GM10266 (cell line): Measurements from ENCODE around the gene PRDX4.

Experiments
- DNase-seq: peaks from one replicate; pipeline ENCODE4 v3.0.0; 2012; ENCODE audit errors: extremely low spot score
- TF ChIP-seq, protein P1 (sequence below): IDR thresholded peaks from 2 replicates; pipeline ENCODE4 v1.5.1; 2012; ENCODE audit warnings: mild to moderate bottlenecking, low read depth; ENCODE audit not compliant: control insufficient read depth, insufficient read depth; ENCODE audit errors: missing control alignments

The PRDX4 gene

DNA sequence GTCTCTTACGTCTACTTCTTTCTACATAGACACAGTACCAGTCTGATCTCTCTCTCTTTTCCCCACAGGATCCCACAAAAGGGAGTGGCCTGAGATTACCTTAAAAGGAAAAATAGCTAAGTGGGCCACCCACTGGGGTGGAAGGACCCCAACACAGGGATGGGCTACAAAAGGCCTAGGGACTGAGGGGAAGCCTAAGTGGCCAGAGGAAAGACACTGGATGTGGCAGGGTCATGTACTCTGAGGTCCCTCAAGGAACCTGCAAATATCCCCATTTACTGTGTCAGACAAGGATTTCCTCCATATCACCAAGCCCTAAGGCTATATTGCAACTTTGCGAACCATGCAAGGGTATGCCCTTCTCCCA lies 6.5 kb upstream of the PRDX4 start:
- TF ChIP-seq, protein P1, sequence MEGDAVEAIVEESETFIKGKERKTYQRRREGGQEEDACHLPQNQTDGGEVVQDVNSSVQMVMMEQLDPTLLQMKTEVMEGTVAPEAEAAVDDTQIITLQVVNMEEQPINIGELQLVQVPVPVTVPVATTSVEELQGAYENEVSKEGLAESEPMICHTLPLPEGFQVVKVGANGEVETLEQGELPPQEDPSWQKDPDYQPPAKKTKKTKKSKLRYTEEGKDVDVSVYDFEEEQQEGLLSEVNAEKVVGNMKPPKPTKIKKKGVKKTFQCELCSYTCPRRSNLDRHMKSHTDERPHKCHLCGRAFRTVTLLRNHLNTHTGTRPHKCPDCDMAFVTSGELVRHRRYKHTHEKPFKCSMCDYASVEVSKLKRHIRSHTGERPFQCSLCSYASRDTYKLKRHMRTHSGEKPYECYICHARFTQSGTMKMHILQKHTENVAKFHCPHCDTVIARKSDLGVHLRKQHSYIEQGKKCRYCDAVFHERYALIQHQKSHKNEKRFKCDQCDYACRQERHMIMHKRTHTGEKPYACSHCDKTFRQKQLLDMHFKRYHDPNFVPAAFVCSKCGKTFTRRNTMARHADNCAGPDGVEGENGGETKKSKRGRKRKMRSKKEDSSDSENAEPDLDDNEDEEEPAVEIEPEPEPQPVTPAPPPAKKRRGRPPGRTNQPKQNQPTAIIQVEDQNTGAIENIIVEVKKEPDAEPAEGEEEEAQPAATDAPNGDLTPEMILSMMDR = no peak
- no peak for DNase-seq

DNA sequence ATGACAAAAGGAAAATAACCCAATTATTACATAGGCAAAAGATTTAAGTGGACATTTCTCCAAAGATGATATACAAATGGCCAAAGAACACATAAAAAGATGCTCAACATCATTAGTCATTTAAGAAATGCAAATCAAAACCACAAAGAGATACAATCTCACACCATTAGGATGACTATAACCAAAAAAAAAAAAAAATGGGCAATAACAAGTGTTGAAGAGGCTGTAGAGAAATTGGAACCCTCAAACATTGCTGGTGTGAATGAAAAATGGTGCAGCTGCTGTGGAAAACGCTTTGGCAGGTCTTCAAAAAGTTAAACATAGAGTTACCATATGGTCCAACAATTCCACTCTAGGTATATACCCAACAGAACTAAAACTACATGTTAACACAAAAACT lies 5.6 kb upstream of the PRDX4 start:
- TF ChIP-seq, protein P1 = no peak
- no peak for DNase-seq

DNA sequence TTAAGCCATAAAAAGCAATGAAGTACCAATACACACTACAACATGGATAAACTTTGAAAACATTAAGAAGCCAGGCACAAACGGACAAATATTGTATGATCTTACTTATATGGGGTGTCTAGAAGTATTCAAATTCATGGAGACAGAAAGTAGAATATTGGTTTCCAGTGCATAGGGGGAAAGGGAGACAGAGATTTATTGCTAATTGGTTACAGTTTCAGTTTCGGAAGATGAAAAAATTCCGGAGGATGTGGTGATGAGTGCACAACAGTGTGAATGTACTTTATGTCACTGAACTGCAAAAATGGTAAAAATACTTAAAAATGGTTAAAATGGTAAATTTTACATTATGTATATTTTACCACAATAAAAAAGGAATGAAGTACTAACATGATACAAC lies 5.1 kb upstream of the PRDX4 start:
- TF ChIP-seq, protein P1 = no peak
- no peak for DNase-seq

DNA sequence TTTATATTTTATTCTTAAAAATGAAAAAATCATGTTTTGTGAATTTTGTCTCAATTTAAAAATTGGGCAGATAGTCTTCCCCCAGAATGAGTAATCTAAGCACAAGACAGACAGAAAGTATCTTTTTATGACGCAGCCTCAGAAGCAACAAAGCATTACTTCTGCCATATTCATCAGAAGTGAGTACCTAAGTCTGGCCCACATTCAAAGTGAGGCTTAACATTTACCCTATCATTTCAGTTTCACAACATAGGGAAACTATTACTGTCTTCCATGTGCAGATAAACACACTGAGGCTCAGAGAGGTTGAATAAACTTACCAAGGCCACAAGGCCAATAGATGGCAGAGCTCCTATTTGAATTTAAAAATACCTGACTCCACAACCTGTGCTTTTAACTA lies 4.4 kb upstream of the PRDX4 start:
- TF ChIP-seq, protein P1 = no peak
- peak; percentile 26 for DNase-seq

DNA sequence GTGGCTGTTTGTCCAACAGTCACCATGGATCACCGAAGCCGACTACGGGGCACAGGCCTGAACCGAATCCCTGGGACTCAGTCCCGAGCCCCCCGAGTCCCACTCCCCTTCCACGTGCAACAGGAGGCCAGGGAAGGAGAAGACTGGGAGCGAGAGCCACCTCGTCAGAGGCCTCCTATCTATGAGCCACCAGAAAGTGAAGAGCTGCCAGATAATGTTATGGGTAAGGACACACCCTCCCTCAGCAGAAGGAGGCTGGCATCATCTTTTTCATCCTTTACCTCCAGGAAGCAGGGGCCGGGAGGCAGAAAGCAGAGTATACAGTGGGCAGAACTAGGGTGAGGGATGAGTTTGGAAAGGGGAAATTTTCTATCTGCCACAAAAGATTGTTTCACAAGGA lies 2.8 kb upstream of the PRDX4 start:
- TF ChIP-seq, protein P1 = no peak

DNA sequence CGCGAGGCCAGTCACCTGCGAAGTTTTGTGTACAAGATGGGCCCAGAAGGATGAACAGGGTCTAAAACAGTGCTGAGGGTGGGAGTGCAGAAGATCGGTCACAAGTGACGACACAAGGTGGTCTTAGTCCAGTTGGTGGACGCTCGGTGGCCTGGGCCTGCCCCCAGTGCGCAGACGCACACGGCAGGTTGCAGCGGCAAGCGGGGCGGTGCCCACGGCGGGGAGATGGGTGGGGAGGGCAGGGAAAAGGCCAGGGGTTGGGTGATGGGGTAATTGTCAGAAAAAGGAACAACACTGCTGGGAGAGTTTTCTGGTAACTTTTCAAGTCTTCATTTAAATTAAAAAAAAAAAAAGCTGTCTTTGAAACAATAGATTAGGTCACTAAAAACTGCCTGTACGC lies 1.0 kb upstream of the PRDX4 start:
- TF ChIP-seq, protein P1 = no peak
- DNase-seq = no peak

More for the DNA sequence above, 2.8 kb upstream of the PRDX4 start:
- DNase-seq = no peak

DNA sequence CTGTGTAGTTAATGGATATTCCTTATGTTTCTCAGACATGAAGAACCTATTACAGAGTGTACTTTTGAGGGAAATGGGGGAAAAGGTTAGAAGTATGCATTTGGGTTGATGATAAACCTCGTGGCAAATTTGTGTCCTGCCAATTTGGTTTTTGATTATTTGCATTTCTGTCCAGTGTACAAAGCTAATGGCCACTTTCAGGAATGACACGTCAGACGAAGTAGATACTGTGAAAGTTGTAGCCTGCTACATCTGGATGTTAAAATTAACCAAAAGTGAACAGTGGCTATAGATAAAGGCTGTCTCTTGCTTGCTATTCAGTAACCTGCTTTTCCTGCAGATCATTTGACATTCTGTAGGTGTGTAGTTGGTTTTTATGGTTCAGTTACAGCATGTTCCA lies 1.0 kb downstream of the PRDX4 start:
- TF ChIP-seq, protein P1 = no peak

More for the DNA sequence above, 1.0 kb downstream of the PRDX4 start:
- no peak for DNase-seq
